Thymus (tissue), 11 donors: ENCODE measurements around the gene SLIT1. TPM values are rescaled to one million over a fixed set of nuclear protein-coding genes. Genes with fewer than 3 reads are reported as not detected.

Experiments
- DNase-seq, 9 donors: peaks; one replicate each; pipeline ENCODE4 v3.0.0-alpha.2; 2013; ENCODE audit warnings: low spot score in 9 of 9, low read depth in 6 of 9, missing footprints in 1 of 9
- H3K27ac ChIP-seq, 2 donors: one replicate each; pipeline ENCODE4 v1.5.1; 2013; ENCODE audit warnings: control low read depth in 1 of 2, low read depth in 1 of 2, low read length in 1 of 2, mild to moderate bottlenecking in 1 of 2, moderate library complexity in 1 of 2
- H3K27me3 ChIP-seq, 2 donors: one replicate each; pipeline ENCODE4 v1.5.1; 2013; ENCODE audit warnings: low read length in 1 of 2; ENCODE audit not compliant: control insufficient read depth in 2 of 2, insufficient read depth in 1 of 2
- H3K36me3 ChIP-seq, 2 donors: one replicate each; pipeline ENCODE4 v1.5.1; 2013; ENCODE audit warnings: low read length in 1 of 2, mild to moderate bottlenecking in 1 of 2, moderate library complexity in 1 of 2; ENCODE audit not compliant: control insufficient read depth in 2 of 2, insufficient read depth in 2 of 2
- H3K4me1 ChIP-seq, 2 donors: one replicate each; pipeline ENCODE4 v1.5.1; 2013; ENCODE audit warnings: low read length in 2 of 2; ENCODE audit not compliant: control insufficient read depth in 2 of 2, insufficient read depth in 2 of 2
- H3K4me3 ChIP-seq, 2 donors: one replicate each; pipeline ENCODE4 v1.5.1; 2013; ENCODE audit warnings: low read length in 2 of 2, control low read depth in 1 of 2, mild to moderate bottlenecking in 1 of 2
- H3K9me3 ChIP-seq, 2 donors: one replicate each; pipeline ENCODE4 v1.5.1; 2013; ENCODE audit warnings: low read length in 1 of 2, mild to moderate bottlenecking in 1 of 2; ENCODE audit not compliant: control insufficient read depth in 2 of 2, insufficient read depth in 1 of 2
- WGBS: extraction: QIAGEN DNeasy Blood & Tissue Kit; methylation state at CpG from one replicate; pipeline ENCODE4 v1.1.7; 2013; 5-methylcytosine and 5-hydroxymethylcytosine counted together
- polyA plus RNA-seq: library from polyadenylated mRNA; stranded (reverse); fragments of 200-250 nt; gene quantifications from one replicate; pipeline ENCODE4 v1.2.3, GENCODE V29; 2013
- total RNA-seq: library from RNA; stranded (reverse); fragments of 120-200 nt; gene quantifications from one replicate; pipeline ENCODE4 v1.2.4, GENCODE V29; 2013
- donor health status: healthy.

Gene SLIT1
- total and polyA plus RNA-seq, 2 donors = 1.0 to 5.9 TPM

- Histone ChIP-seq H3K36me3 (peaks cover 0 to 24% of the 10 kb centered on the region in 2 donors), H3K27ac (no peak overlapping the region), H3K4me1 (peaks cover 0 to 10% of the 10 kb centered on the region in 2 donors), H3K9me3 (no peaks in the 10 kb centered on the region), H3K27me3 (peaks cover 0 to 10% of the 10 kb centered on the region in 2 donors), H3K4me3 (no peak overlapping the region)
- 75% methylated on average over 7 of the region's 7 CpGs for WGBS
- no peak for DNase-seq
These were observed 109.7 kb downstream of the SLIT1 start for GRCh38 chr10:97075961-97076525.

GRCh38 chr10:97075421-97075820 is 110.3 kb downstream of the SLIT1 start:
- DNase-seq = no peak
- Histone ChIP-seq H3K36me3 (peaks cover 0 to 24% of the 10 kb centered on the region in 2 donors), H3K9me3 (no peaks in the 10 kb centered on the region), H3K27me3 (peaks cover 0 to 6% of the 10 kb centered on the region in 2 donors), H3K27ac (no peak overlapping the region), H3K4me3 (no peak overlapping the region), H3K4me1 (peaks cover 0 to 10% of the 10 kb centered on the region in 2 donors)
- 86% methylated on average over 7 of the region's 7 CpGs for WGBS

- WGBS = 85% methylated on average over 15 of the region's 15 CpGs
- Histone ChIP-seq H3K36me3 (peaks cover 0 to 26% of the 10 kb centered on the region in 2 donors), H3K27ac (no peak overlapping the region), H3K4me1 (peaks cover 0 to 14% of the 10 kb centered on the region in 2 donors), H3K4me3 (no peak overlapping the region), H3K9me3 (no peaks in the 10 kb centered on the region), H3K27me3 (peaks cover 0 to 9% of the 10 kb centered on the region in 2 donors)
- no peak for DNase-seq
These were observed 111.3 kb downstream of the SLIT1 start for GRCh38 chr10:97074256-97075145.

- WGBS = 54% methylated on average over 21 of the region's 21 CpGs
- H3K4me3 ChIP-seq = no peak overlapping the region
- H3K9me3 ChIP-seq = no peaks in the 10 kb centered on the region
- peaks cover 0 to 16% of the 10 kb centered on the region in 2 donors for H3K4me1 ChIP-seq
- H3K36me3 ChIP-seq = peaks cover 0 to 32% of the 10 kb centered on the region in 2 donors
- DNase-seq = peak; percentile 59 to 91 (median 79)
- peaks cover 0 to 9% of the 10 kb centered on the region in 2 donors for H3K27me3 ChIP-seq
- H3K27ac ChIP-seq = no peak overlapping the region
These were observed 112.7 kb downstream of the SLIT1 start for GRCh38 chr10:97072851-97073665.

- H3K27ac ChIP-seq = no peak overlapping the region
- DNase-seq = no peak
- peaks cover 0 to 16% of the 10 kb centered on the region in 2 donors for H3K4me1 ChIP-seq
- no peaks in the 10 kb centered on the region for H3K9me3 ChIP-seq
- peaks cover 0 to 27% of the 10 kb centered on the region in 2 donors for H3K36me3 ChIP-seq
- H3K27me3 ChIP-seq = peaks cover 0 to 9% of the 10 kb centered on the region in 2 donors
- WGBS = 95% methylated on average over 7 of the region's 7 CpGs
- no peak overlapping the region for H3K4me3 ChIP-seq
These were observed 114.3 kb downstream of the SLIT1 start for GRCh38 chr10:97071496-97071895.

- DNase-seq = peak in 3 of 9 donors; percentile 13 to 37 (median 21)
- Histone ChIP-seq H3K9me3 (no peaks in the 10 kb centered on the region), H3K27ac (no peak overlapping the region), H3K27me3 (peaks cover 0 to 9% of the 10 kb centered on the region in 2 donors), H3K4me3 (no peak overlapping the region), H3K4me1 (peaks cover 0 to 16% of the 10 kb centered on the region in 2 donors), H3K36me3 (peaks cover 0 to 36% of the 10 kb centered on the region in 2 donors)
- 61% methylated on average over 11 of the region's 11 CpGs for WGBS
These were observed 116.0 kb downstream of the SLIT1 start for GRCh38 chr10:97069576-97070362.

- no peak overlapping the region for H3K4me3 ChIP-seq
- 98% methylated on average over 2 of the region's 2 CpGs for whole genome bisulfite sequencing
- DNase-seq = no peak
- peaks cover 0 to 43% of the 10 kb centered on the region in 2 donors for H3K36me3 ChIP-seq
- peaks cover 0 to 9% of the 10 kb centered on the region in 2 donors for H3K27me3 ChIP-seq
- no peaks in the 10 kb centered on the region for H3K9me3 ChIP-seq
- no peak overlapping the region for H3K27ac ChIP-seq
- H3K4me1 ChIP-seq = peaks cover 0 to 16% of the 10 kb centered on the region in 2 donors
These were observed 116.7 kb downstream of the SLIT1 start for GRCh38 chr10:97069026-97069425.

GRCh38 chr10:97067716-97068391 is 117.9 kb downstream of the SLIT1 start:
- no peaks in the 10 kb centered on the region for H3K9me3 ChIP-seq
- WGBS = 85% methylated on average over 16 of the region's 16 CpGs
- DNase-seq = no peak
- H3K36me3 ChIP-seq = peaks cover 0 to 49% of the 10 kb centered on the region in 2 donors
- peaks cover 0 to 11% of the 10 kb centered on the region in 2 donors for H3K4me1 ChIP-seq
- H3K27ac ChIP-seq = no peak overlapping the region
- no peak overlapping the region for H3K4me3 ChIP-seq
- peaks cover 0 to 2% of the 10 kb centered on the region in 2 donors for H3K27me3 ChIP-seq
